Bronchial epithelial cell (primary cell): Measurements from ENCODE around the gene RPS19. TPM values are rescaled to one million over a fixed set of nuclear protein-coding genes. Genes with fewer than 3 reads are reported as not detected.
"Not testable (repeated sequence)": the region's sequence is repeated elsewhere in the genome, so short reads cannot be mapped to it uniquely, and the experiment has no call there.

Source experiments
- DNase-seq: peaks from one replicate; pipeline ENCODE4 v3.0.0-alpha.2; 2010; ENCODE audit warnings: low read depth
- FAIRE-seq: peaks from 2 replicates; lab custom pipeline; 2011; peaks lifted over from hg19 to GRCh38; lab: Jason Lieb, UNC
- H3K27me3 ChIP-seq: 2 replicates; pipeline ENCODE4 v1.5.1; 2011; ENCODE audit warnings: low read length; ENCODE audit not compliant: control insufficient read depth, insufficient read depth
- H3K36me3 ChIP-seq: 2 replicates; pipeline ENCODE4 v1.5.1; 2011; ENCODE audit warnings: low read length; ENCODE audit not compliant: control insufficient read depth, insufficient read depth
- H3K4me3 ChIP-seq: 2 replicates; pipeline ENCODE4 v1.5.1; 2011; ENCODE audit warnings: mild to moderate bottlenecking, low read depth, low read length, control low read depth
- total RNA-seq: library from RNA; depleted of rRNA; stranded (reverse); fragments of >200 nt; gene quantifications from 2 replicates; pipeline ENCODE4 v1.2.1, GENCODE V29; 2014
- TF ChIP-seq, protein P1 (sequence below): IDR thresholded peaks from 2 replicates; pipeline ENCODE4 v1.5.1; 2011; ENCODE audit warnings: mild to moderate bottlenecking, moderate library complexity, low read length, control low read depth, inconsistent platforms; ENCODE audit not compliant: insufficient read depth, severe bottlenecking

Gene RPS19
- total RNA-seq, 1 donor from 2014 or later, result 2,277 TPM

DNA sequence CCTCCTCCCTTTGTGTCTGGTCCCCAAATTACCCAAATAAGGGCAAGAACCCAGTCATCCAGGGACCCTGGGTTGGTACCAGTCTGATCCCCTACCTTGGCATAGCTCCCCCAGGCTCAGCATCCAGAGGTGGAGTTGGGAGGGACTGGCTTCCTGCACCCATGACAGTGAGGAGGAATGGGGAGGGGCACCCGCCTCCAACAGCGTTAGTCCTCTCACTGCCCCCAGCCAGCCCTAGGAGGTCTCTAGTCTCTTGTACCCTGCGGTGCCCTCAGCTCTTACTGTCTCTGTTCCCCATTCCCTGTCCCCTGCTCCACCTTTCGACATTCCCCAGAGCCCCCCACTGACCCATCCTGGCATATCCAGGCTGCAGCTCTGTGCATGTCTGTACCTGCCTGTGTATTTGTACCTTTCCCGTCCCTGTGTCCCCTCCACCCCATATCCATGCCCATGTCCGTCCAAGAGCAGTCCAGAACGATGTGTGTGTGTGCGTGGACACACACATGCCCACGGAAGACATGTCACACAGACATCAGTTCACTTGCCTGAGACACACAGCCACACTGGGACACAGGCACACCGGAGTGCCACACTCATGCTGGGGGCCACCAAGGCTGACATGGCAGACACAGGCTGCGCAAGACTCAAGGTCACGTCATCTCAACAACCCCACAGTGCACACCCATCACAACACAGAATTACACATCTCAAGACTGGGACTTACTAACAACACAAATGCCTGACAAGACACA is 50.4 kb downstream of the RPS19 start:
- TF ChIP-seq, protein P1, sequence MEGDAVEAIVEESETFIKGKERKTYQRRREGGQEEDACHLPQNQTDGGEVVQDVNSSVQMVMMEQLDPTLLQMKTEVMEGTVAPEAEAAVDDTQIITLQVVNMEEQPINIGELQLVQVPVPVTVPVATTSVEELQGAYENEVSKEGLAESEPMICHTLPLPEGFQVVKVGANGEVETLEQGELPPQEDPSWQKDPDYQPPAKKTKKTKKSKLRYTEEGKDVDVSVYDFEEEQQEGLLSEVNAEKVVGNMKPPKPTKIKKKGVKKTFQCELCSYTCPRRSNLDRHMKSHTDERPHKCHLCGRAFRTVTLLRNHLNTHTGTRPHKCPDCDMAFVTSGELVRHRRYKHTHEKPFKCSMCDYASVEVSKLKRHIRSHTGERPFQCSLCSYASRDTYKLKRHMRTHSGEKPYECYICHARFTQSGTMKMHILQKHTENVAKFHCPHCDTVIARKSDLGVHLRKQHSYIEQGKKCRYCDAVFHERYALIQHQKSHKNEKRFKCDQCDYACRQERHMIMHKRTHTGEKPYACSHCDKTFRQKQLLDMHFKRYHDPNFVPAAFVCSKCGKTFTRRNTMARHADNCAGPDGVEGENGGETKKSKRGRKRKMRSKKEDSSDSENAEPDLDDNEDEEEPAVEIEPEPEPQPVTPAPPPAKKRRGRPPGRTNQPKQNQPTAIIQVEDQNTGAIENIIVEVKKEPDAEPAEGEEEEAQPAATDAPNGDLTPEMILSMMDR, result no peak
- FAIRE-seq (peak; percentile 92), DNase-seq (no peak)
- Histone ChIP-seq H3K27me3 (peaks cover 32% of the 10 kb centered on the region), H3K36me3 (peaks cover 11% of the 10 kb centered on the region), H3K4me3 (no peak overlapping the region)

DNA sequence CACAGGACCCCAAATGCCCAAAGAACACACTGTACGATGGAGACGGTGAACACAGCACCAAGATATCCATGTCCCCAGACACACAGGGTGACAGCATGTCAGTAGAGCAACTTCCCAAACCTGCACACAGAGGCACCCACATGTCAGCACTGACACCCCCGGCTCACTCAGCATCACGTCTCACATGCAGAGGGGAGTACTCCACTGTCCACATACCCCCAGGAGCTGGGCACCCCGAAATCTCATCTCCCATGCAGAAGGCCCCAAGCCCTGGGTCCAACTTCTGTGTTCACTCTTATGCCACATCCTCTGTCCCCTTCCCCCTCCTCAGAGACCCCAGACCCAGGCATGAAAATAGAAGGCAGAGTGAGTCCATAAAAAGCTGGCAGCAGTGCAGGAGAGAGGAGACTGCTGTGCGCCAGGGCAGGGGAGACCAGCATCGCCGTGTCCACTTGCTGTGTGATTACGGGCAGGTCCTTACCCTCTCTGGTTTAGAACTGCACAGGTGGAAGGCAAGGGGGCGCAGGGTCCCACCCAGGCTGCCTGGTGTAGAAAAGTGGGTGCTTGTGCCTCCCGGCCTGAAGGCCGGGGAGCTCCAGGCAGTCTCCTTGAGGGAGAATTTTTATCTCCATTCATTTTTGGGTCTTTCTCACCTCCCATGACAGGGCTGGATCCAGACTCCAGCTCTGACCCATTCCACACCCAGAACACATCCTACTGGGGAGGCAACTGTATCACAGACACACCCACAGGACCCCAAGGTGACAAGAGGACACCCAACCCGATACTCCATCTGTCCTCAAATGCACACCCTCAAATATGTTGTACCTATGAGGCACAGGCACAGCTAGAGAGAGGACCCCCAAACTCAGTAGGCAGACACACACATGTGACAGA is 51.2 kb downstream of the RPS19 start:
- Histone ChIP-seq H3K27me3 (peaks cover 35% of the 10 kb centered on the region), H3K36me3 (peaks cover 5% of the 10 kb centered on the region), H3K4me3 (no peak overlapping the region)
- FAIRE-seq (peak; percentile 43), DNase-seq (no peak)
- TF ChIP-seq, protein P1, result no peak

DNA sequence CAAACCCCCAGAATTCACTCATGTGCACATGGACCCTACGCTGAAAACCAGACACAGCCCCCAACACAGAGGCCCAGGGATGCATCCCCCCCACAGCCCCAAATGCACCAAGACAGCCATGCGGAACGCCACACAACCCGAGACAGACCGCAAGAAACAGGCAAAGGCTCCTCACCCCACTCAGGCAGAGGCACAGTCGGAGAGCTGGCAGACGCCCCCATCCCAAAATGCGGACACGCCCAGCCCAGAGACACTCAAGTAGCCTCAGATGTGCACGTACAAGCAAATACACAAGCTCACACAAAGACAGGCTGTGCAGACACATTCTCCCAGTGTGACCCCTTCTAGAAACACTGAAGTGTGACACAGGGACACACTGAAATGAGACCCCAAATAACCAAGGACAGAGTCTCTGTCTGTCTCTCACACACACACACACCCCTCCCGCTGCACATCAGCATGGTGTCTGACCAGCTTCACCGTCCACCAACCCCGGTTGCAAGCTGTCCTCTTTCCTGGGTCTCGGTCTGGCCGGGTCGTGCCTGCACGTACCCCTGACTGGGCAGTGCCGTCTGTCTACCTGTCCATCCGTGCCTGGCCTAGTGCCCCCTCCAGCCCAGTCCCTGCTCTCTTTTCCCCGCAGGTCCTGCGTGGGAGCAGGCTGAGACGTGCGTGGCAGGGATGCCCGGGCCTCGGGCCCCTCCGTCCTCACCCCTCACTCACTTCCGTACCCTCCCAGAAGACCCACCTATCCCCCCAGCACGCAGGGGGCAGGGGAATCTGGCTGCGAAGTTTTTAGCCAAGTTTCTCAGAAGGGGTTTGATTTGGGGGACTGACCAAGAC is 52.1 kb downstream of the RPS19 start:
- peaks cover 43% of the 10 kb centered on the region for H3K27me3 ChIP-seq
- no peak for FAIRE-seq

DNA sequence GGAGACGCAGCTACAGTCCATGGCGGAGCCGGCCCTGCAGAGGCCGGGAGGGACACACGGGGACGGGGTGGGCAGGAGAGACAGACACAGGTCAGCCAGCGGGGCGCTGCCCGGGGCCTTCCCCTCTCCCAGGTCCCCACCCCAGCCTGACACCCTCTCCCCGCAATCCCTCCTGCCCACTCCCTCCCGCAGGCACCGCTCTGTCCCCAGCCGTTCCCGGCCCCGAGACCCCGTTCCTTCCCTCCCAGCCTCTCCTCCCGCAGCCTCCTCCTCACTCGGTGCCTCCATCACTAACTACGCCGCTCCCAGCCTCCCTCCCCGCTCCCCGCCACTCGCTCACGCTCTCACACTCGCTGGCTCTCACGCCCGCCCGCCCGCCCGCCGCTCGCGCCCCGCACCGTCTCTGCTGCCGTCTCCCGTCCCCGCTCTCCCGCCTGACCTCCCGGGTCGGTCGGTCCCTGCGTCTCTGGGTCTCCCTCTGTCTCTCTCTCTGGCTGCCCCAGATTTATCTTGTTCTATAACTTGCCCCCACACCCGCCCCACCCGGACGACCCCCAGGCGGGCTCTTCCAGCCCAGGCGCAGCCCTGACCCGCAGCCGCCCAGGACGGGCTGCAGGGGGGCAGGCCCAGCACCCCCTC is 53.0 kb downstream of the RPS19 start:
- TF ChIP-seq, protein P1, result no peak
- no peak for DNase-seq
- Histone ChIP-seq H3K36me3 (no peaks in the 10 kb centered on the region), H3K27me3 (peaks cover 47% of the 10 kb centered on the region), H3K4me3 (no peak overlapping the region)
- no peak for FAIRE-seq

More for the DNA sequence above, 52.1 kb downstream of the RPS19 start:
- TF ChIP-seq, protein P1, result no peak
- Histone ChIP-seq H3K36me3 (no peaks in the 10 kb centered on the region), H3K4me3 (no peak overlapping the region)
- no peak for DNase-seq

DNA sequence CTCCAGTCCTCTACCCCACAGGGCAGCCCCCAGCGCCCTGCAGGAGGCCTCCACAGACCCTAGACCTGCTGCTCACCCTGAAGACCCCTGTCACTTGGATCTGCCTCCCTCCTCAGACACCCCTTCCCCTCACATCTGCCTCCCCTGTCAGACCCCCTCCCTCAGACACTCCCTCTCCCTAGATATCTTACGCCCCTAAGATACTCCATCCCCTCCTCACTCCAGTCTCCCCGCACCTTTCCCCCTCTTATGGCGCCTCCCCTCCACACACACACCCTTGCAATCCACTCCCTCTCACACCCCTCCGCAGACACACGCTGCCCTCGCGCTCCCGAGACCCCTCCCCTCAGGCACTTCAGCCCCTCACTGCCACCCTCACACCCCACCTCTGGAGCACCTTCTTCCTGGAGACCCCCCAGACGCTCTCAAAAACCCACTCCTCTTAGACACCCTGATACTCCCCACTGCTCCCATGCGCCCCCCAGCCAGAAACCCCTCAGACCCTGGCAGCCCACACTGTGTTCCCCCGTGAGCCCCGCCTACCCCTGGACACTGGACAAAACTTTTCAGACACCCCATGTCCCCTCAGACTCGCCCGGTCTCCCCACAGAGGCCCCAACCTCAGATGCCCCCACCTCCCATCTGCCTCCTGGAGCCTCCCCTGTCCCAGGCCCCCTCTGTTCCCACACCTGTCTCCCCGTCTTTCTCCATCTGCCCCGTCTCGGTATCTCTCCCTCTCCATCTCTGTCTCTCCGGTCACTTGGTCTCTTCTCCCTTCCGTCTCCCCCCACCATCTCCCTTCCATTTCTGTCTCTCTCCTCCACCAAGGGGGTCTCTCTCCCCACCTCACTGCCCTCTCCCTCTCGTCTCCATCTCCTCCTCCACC is 53.7 kb downstream of the RPS19 start:
- Histone ChIP-seq H3K27me3 (peaks cover 47% of the 10 kb centered on the region), H3K4me3 (no peak overlapping the region), H3K36me3 (no peaks in the 10 kb centered on the region)
- DNase-seq, result no peak
- TF ChIP-seq, protein P1, result no peak
- no peak for FAIRE-seq

DNA sequence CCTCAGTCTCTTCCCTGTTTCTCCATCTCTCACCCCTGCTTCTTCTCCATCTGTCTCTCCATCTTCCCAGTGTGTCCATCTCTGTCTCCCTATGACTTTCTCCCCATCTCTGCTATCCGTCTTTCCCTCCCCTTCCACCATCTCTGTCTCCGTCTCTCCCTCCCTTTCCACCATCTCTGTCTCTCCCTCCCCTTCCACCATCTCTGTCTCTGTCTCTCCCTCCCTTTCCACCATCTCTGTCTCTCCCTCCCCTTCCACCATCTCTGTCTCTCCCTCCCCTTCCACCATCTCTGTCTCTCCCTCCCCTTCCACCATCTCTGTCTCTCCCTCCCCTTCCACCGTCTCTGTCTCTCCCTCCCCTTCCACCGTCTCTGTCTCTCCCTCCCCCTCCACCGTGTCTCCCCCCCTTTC is 54.4 kb downstream of the RPS19 start:
- FAIRE-seq, H3K36me3 ChIP-seq, H3K4me3 ChIP-seq, DNase-seq: not testable (repeated sequence)
- peaks cover 47% of the 10 kb centered on the region for H3K27me3 ChIP-seq
